ENCODE data around the gene RHBDD1. TPM values are rescaled to one million over a fixed set of nuclear protein-coding genes. Genes with fewer than 3 reads are reported as not detected.
A peak's percentile ranks its signal among the peaks of the same experiment; 100 is the strongest.

Gene RHBDD1
- total and polyA plus RNA-seq, 5 donors from 2014 or later: 24.7 to 56.4 (median 27.4) TPM

- H3K27me3 Mint-ChIP-seq: peaks cover 21% of the 10 kb centered on the region
Observed at GRCh38 chr2:226792155-226792881, 43.5 kb upstream of the RHBDD1 start.

GRCh38 chr2:226793646-226794045 is 42.2 kb upstream of the RHBDD1 start:
- peaks cover 22% of the 10 kb centered on the region for H3K4me1 ChIP-seq (ENCODE audit: control insufficient read depth, insufficient read depth, low read length, poor library complexity, severe bottlenecking)
- Mint-ChIP-seq H3K4me3 (peak overlapping the region in 2 of 4 donors; percentile 71 to 85), H3K36me3 (no peaks in the 10 kb centered on the region), H3K4me1 (peaks cover 10 to 36% (median 16%) of the 10 kb centered on the region in 4 donors), H3K27me3 (peaks cover 14% of the 10 kb centered on the region), H3K27ac (no peak overlapping the region), H3K9me3 (no peaks in the 10 kb centered on the region)
- no peaks in the 10 kb centered on the region for H3K9me3 ChIP-seq (ENCODE audit: control insufficient read depth in 2 of 2, low read length in 2 of 2)
- DNase-seq: no peak
- H3K27me3 ChIP-seq (ENCODE audit: control insufficient read depth, insufficient read depth, low read length): no peaks in the 10 kb centered on the region
- no peak overlapping the region for H3K4me3 ChIP-seq (ENCODE audit: low read depth, low read length)
- no peak overlapping the region for H3K27ac ChIP-seq (ENCODE audit: insufficient read depth, low read length, poor library complexity, severe bottlenecking)
- no peaks in the 10 kb centered on the region for H3K36me3 ChIP-seq (ENCODE audit: control insufficient read depth, insufficient read depth, low read length)
- no peak for ATAC-seq (ENCODE audit: low read depth in 2 of 2)

More at GRCh38 chr2:226792155-226792881, 43.5 kb upstream of the RHBDD1 start:
- Histone ChIP-seq H3K9me3 (ENCODE audit: control insufficient read depth in 2 of 2, low read length in 2 of 2) (no peaks in the 10 kb centered on the region), H3K4me1 (ENCODE audit: control insufficient read depth, insufficient read depth, low read length, poor library complexity, severe bottlenecking) (peaks cover 16% of the 10 kb centered on the region), H3K36me3 (ENCODE audit: control insufficient read depth, insufficient read depth, low read length) (no peaks in the 10 kb centered on the region), H3K27ac (ENCODE audit: insufficient read depth, low read length, poor library complexity, severe bottlenecking) (peak overlapping the region; percentile 90), H3K4me3 (ENCODE audit: low read depth, low read length) (peak overlapping the region; percentile 72), H3K27me3 (ENCODE audit: control insufficient read depth, insufficient read depth, low read length) (no peaks in the 10 kb centered on the region)
- DNase-seq: peak in 1 of 3 donors; percentile 17
- Mint-ChIP-seq H3K4me1 (peaks cover 10 to 34% (median 16%) of the 10 kb centered on the region in 4 donors), H3K27ac (peak overlapping the region; percentile 81 to 98 (median 97)), H3K4me3 (peak overlapping the region; percentile 85 to 98 (median 90)), H3K36me3 (no peaks in the 10 kb centered on the region), H3K9me3 (peaks cover 0 to 2% (median 0%) of the 10 kb centered on the region in 7 donors)
- ATAC-seq (ENCODE audit: low read depth in 2 of 2): no peak

GRCh38 chr2:226794196-226794661 is 41.6 kb upstream of the RHBDD1 start:
- Histone ChIP-seq H3K9me3 (ENCODE audit: control insufficient read depth in 2 of 2, low read length in 2 of 2) (no peaks in the 10 kb centered on the region), H3K36me3 (ENCODE audit: control insufficient read depth, insufficient read depth, low read length) (no peaks in the 10 kb centered on the region), H3K27ac (ENCODE audit: insufficient read depth, low read length, poor library complexity, severe bottlenecking) (no peak overlapping the region), H3K4me1 (ENCODE audit: control insufficient read depth, insufficient read depth, low read length, poor library complexity, severe bottlenecking) (peaks cover 27% of the 10 kb centered on the region), H3K4me3 (ENCODE audit: low read depth, low read length) (no peak overlapping the region), H3K27me3 (ENCODE audit: control insufficient read depth, insufficient read depth, low read length) (no peaks in the 10 kb centered on the region)
- Mint-ChIP-seq H3K9me3 (no peaks in the 10 kb centered on the region), H3K4me3 (peak overlapping the region in 2 of 4 donors; percentile 52 to 85), H3K27ac (peak overlapping the region in 1 of 3 donors; percentile 61), H3K27me3 (peaks cover 14% of the 10 kb centered on the region), H3K4me1 (peaks cover 10 to 33% (median 16%) of the 10 kb centered on the region in 4 donors), H3K36me3 (no peaks in the 10 kb centered on the region)
- ATAC-seq (ENCODE audit: low read depth in 2 of 2) (no peak), DNase-seq (no peak)

DNA sequence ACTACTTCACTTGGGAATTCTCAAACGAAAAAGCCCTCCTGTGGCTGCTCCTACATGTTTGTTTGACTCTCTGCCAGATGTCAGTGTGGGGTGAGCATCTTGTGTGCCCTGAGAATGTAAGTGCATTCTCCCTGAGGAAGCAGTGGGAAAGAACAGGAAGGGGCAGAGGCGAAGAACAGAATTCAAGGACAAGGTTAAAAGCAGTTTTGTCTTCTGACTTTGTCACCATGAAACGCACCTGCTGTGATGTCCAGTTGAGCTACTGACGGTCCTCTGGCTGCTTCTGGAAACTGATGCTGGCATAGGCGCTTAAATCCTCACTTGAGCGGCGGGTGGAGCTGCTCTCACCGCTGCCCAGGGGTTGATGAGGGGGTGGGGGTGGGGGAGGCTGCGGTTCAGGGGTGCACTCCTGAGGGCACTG is 41.1 kb upstream of the RHBDD1 start:
- Histone ChIP-seq H3K4me1 (ENCODE audit: control insufficient read depth, insufficient read depth, low read length, poor library complexity, severe bottlenecking) (peaks cover 27% of the 10 kb centered on the region), H3K9me3 (ENCODE audit: control insufficient read depth in 2 of 2, low read length in 2 of 2) (no peaks in the 10 kb centered on the region), H3K27ac (ENCODE audit: insufficient read depth, low read length, poor library complexity, severe bottlenecking) (no peak overlapping the region), H3K36me3 (ENCODE audit: control insufficient read depth, insufficient read depth, low read length) (no peaks in the 10 kb centered on the region), H3K27me3 (ENCODE audit: control insufficient read depth, insufficient read depth, low read length) (no peaks in the 10 kb centered on the region), H3K4me3 (ENCODE audit: low read depth, low read length) (no peak overlapping the region)
- H3K4me3 Mint-ChIP-seq: peak overlapping the region in 2 of 4 donors; percentile 52 to 85
- H3K27ac Mint-ChIP-seq: peak overlapping the region in 2 of 3 donors; percentile 34 to 61
- H3K4me1 Mint-ChIP-seq: peaks cover 10 to 32% (median 16%) of the 10 kb centered on the region in 4 donors
- no peak for DNase-seq
- H3K36me3 Mint-ChIP-seq: no peaks in the 10 kb centered on the region
- peaks cover 14% of the 10 kb centered on the region for H3K27me3 Mint-ChIP-seq
- H3K9me3 Mint-ChIP-seq: no peaks in the 10 kb centered on the region
- ATAC-seq (ENCODE audit: low read depth in 2 of 2): no peak

- H3K4me3 Mint-ChIP-seq: peak overlapping the region in 2 of 4 donors; percentile 68 to 87
- H3K4me1 Mint-ChIP-seq: peaks cover 10 to 35% (median 16%) of the 10 kb centered on the region in 4 donors
- ATAC-seq (ENCODE audit: low read depth in 2 of 2): no peak
- Histone ChIP-seq H3K9me3 (ENCODE audit: control insufficient read depth in 2 of 2, low read length in 2 of 2) (no peaks in the 10 kb centered on the region), H3K4me3 (ENCODE audit: low read depth, low read length) (no peak overlapping the region), H3K4me1 (ENCODE audit: control insufficient read depth, insufficient read depth, low read length, poor library complexity, severe bottlenecking) (peaks cover 33% of the 10 kb centered on the region), H3K27me3 (ENCODE audit: control insufficient read depth, insufficient read depth, low read length) (no peaks in the 10 kb centered on the region), H3K27ac (ENCODE audit: insufficient read depth, low read length, poor library complexity, severe bottlenecking) (no peak overlapping the region), H3K36me3 (ENCODE audit: control insufficient read depth, insufficient read depth, low read length) (no peaks in the 10 kb centered on the region)
- no peaks in the 10 kb centered on the region for H3K9me3 Mint-ChIP-seq
- DNase-seq: no peak
- peaks cover 14% of the 10 kb centered on the region for H3K27me3 Mint-ChIP-seq
- no peak overlapping the region for H3K27ac Mint-ChIP-seq
- H3K36me3 Mint-ChIP-seq: no peaks in the 10 kb centered on the region
Observed at GRCh38 chr2:226795281-226796011, 40.4 kb upstream of the RHBDD1 start.

DNA sequence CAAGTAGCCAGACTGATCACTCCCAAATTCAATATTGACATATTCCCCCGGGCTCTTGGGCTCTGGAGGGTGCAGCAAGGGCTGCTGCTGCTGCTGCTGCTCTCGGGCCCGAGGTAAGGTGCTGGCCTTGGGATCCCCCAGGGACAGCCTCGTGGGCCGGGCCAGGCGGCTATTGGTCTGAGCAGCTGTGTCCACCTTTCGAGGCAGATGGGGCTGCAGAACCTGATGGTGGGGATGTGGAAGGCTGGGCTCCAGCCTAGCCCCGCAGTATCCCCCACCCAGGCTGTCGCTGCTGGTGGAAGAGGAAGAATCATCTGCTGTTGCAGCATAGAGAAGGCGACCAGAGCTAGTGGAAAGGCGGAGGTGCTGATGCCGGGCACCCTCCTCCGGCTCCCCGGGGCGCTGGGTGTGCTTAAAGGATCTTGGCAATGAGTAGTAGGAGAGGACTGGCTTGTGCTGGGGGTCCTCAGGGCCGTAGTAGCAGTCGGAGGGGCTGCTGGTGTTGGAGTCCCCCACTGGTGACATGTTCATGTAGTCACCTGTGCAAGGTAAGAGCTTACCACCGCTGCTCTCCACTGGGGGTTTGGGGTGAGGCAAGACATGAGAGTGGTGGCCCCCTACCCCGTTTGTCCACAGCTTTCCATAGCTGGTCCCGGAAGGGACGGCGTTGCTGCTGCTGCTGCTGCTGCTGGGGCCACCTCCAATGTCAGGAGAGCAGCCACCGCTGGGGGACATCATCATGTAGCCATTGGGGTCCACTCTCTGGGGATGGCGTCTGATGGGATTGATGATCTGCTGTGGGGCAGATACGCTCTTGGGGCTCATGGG is 39.6 kb upstream of the RHBDD1 start:
- peaks cover 10 to 35% (median 16%) of the 10 kb centered on the region in 4 donors for H3K4me1 Mint-ChIP-seq
- Histone ChIP-seq H3K27me3 (ENCODE audit: control insufficient read depth, insufficient read depth, low read length) (no peaks in the 10 kb centered on the region), H3K4me1 (ENCODE audit: control insufficient read depth, insufficient read depth, low read length, poor library complexity, severe bottlenecking) (peaks cover 33% of the 10 kb centered on the region), H3K36me3 (ENCODE audit: control insufficient read depth, insufficient read depth, low read length) (no peaks in the 10 kb centered on the region), H3K4me3 (ENCODE audit: low read depth, low read length) (no peak overlapping the region), H3K27ac (ENCODE audit: insufficient read depth, low read length, poor library complexity, severe bottlenecking) (no peak overlapping the region), H3K9me3 (ENCODE audit: control insufficient read depth in 2 of 2, low read length in 2 of 2) (no peaks in the 10 kb centered on the region)
- ATAC-seq (ENCODE audit: low read depth in 2 of 2) (no peak), DNase-seq (no peak)
- peaks cover 21% of the 10 kb centered on the region for H3K27me3 Mint-ChIP-seq
- no peaks in the 10 kb centered on the region for H3K36me3 Mint-ChIP-seq
- H3K9me3 Mint-ChIP-seq: no peaks in the 10 kb centered on the region
- H3K4me3 Mint-ChIP-seq: peak overlapping the region in 3 of 4 donors; percentile 68 to 87 (median 69)
- H3K27ac Mint-ChIP-seq: peak overlapping the region in 1 of 3 donors; percentile 71

GRCh38 chr2:226796840-226797288 is 39.0 kb upstream of the RHBDD1 start:
- no peak for ATAC-seq (ENCODE audit: low read depth in 2 of 2)

More at GRCh38 chr2:226796840-226797288, 39.0 kb upstream of the RHBDD1 start:
- Histone ChIP-seq H3K27ac (ENCODE audit: insufficient read depth, low read length, poor library complexity, severe bottlenecking) (no peak overlapping the region), H3K4me1 (ENCODE audit: control insufficient read depth, insufficient read depth, low read length, poor library complexity, severe bottlenecking) (peaks cover 35% of the 10 kb centered on the region), H3K27me3 (ENCODE audit: control insufficient read depth, insufficient read depth, low read length) (no peaks in the 10 kb centered on the region), H3K4me3 (ENCODE audit: low read depth, low read length) (no peak overlapping the region), H3K36me3 (ENCODE audit: control insufficient read depth, insufficient read depth, low read length) (no peaks in the 10 kb centered on the region), H3K9me3 (ENCODE audit: control insufficient read depth in 2 of 2, low read length in 2 of 2) (no peaks in the 10 kb centered on the region)
- H3K4me3 Mint-ChIP-seq: peak overlapping the region in 3 of 4 donors; percentile 35 to 87 (median 72)
- H3K9me3 Mint-ChIP-seq: no peaks in the 10 kb centered on the region
- H3K36me3 Mint-ChIP-seq: no peaks in the 10 kb centered on the region
- H3K27me3 Mint-ChIP-seq: peaks cover 28% of the 10 kb centered on the region
- H3K27ac Mint-ChIP-seq: no peak overlapping the region
- DNase-seq: no peak
- peaks cover 10 to 39% (median 18%) of the 10 kb centered on the region in 4 donors for H3K4me1 Mint-ChIP-seq

All from CD4-positive, CD25-positive, alpha-beta regulatory T cell (primary cell).